IMR-90 (cell line): Measurements from ENCODE around the gene IFIT5. TPM values are rescaled to one million over a fixed set of nuclear protein-coding genes. Genes with fewer than 3 reads are reported as not detected.
A peak's percentile ranks its signal among the peaks of the same experiment; 100 is the strongest.

Experiments used
- ATAC-seq: fragments of 200-7000 bp; cut with Tn5 transposase; 2 replicates; pipeline ENCODE4 v1.9.1; 2020; ENCODE audit warnings: low read depth, mild to moderate bottlenecking, moderate library complexity
- BruUV-seq: library from RNA; stranded (reverse); fragments of 400-500 nt; replicated peaks from 2 replicates; lab custom pipeline; 2021; lab: Mats Ljungman, UMichigan
- CTCF ChIA-PET: fragments of 300-600 bp; formaldehyde crosslinking; extraction: SDS; loops from one replicate; lab custom pipeline; 2021; ENCODE audit warnings: antibody characterized with exemption; lab: Yijun Ruan, JAX
- POLR2A ChIA-PET: fragments of 300-600 bp; sonication (Branson Sonifier 250); formaldehyde crosslinking; loops from one replicate; lab custom pipeline; 2022; ENCODE audit warnings: antibody characterized with exemption; ENCODE audit not compliant: unreplicated experiment; lab: Charles Lee
- DNase-seq: peaks from one replicate; pipeline ENCODE4 v3.0.0; 2013
- H2AFZ ChIP-seq: replicated peaks from 2 replicates; pipeline ENCODE3; 2013; ENCODE audit warnings: low read length, mild to moderate bottlenecking; ENCODE audit not compliant: poor library complexity
- H2AK5ac ChIP-seq: 2 replicates; pipeline ENCODE4 v1.6.1; 2013; ENCODE audit warnings: low read depth, low read length, inconsistent platforms
- H2AK9ac ChIP-seq: replicated peaks from 2 replicates; pipeline ENCODE3; 2013; ENCODE audit warnings: mild to moderate bottlenecking, low read depth, low read length, moderate library complexity; ENCODE audit not compliant: poor library complexity
- H2BK120ac ChIP-seq: 2 replicates; pipeline ENCODE4 v1.6.1; 2013; ENCODE audit warnings: low read depth, low read length, inconsistent platforms
- H2BK15ac ChIP-seq: 3 replicates; pipeline ENCODE4 v1.6.1; 2013; ENCODE audit warnings: low read depth, low read length, inconsistent platforms
- H2BK20ac ChIP-seq: 2 replicates; pipeline ENCODE4 v1.6.1; 2013; ENCODE audit warnings: low read depth, mild to moderate bottlenecking, inconsistent platforms, low read length, moderate library complexity
- H2BK5ac ChIP-seq: 2 replicates; pipeline ENCODE4 v1.6.1; 2013; ENCODE audit warnings: mild to moderate bottlenecking, low read depth, low read length, inconsistent platforms; ENCODE audit not compliant: poor library complexity, severe bottlenecking
- H3K14ac ChIP-seq: replicated peaks from 2 replicates; pipeline ENCODE4 v1.6.1; 2013; ENCODE audit warnings: low read depth, low read length, inconsistent platforms
- H3K18ac ChIP-seq: 2 replicates; pipeline ENCODE4 v1.6.1; 2013; ENCODE audit warnings: low read depth, low read length, control low read depth
- H3K23ac ChIP-seq: 2 replicates; pipeline ENCODE4 v1.6.1; 2013; ENCODE audit warnings: low read depth, low read length, inconsistent platforms
- H3K27ac ChIP-seq: 2 replicates; pipeline ENCODE4 v1.5.1; 2013; ENCODE audit warnings: mild to moderate bottlenecking, control low read depth, low read length; ENCODE audit not compliant: insufficient read depth
- H3K27me3 ChIP-seq: 2 replicates; pipeline ENCODE4 v1.6.1; 2013; ENCODE audit warnings: low read length; ENCODE audit not compliant: control insufficient read depth, insufficient read depth
- H3K36me3 ChIP-seq: 2 replicates; pipeline ENCODE4 v1.6.1; 2013; ENCODE audit warnings: low read length, mixed read lengths; ENCODE audit not compliant: control insufficient read depth, insufficient read depth
- H3K4ac ChIP-seq: 2 replicates; pipeline ENCODE4 v1.6.1; 2013; ENCODE audit warnings: low read depth, low read length, inconsistent platforms
- H3K4me1 ChIP-seq: 2 replicates; pipeline ENCODE4 v1.6.1; 2013; ENCODE audit warnings: low read length, mixed read lengths; ENCODE audit not compliant: control insufficient read depth, insufficient read depth
- H3K4me2 ChIP-seq: 2 replicates; pipeline ENCODE4 v1.6.1; 2013; ENCODE audit warnings: low read depth, mild to moderate bottlenecking, control low read depth, low read length, moderate library complexity
- H3K4me3 ChIP-seq: 2 replicates; pipeline ENCODE4 v1.5.1; 2013; ENCODE audit warnings: low read depth, mild to moderate bottlenecking, control low read depth, low read length, moderate library complexity; ENCODE audit not compliant: insufficient read depth
- H3K56ac ChIP-seq: 2 replicates; pipeline ENCODE4 v1.6.1; 2013; ENCODE audit warnings: low read length, inconsistent platforms; ENCODE audit not compliant: insufficient read depth; ENCODE audit errors: extremely low read depth
- H3K79me1 ChIP-seq, 2 experiments: 2 replicates each; pipeline ENCODE4 v1.6.1; 2013; ENCODE audit warnings: low read length in 2 of 2, inconsistent platforms in 1 of 2, low read depth in 1 of 2
- H3K9ac ChIP-seq: 2 replicates; pipeline ENCODE4 v1.6.1; 2013; ENCODE audit warnings: low read depth, low read length, control low read depth
- H3K9me1 ChIP-seq: 2 replicates; pipeline ENCODE4 v1.6.1; 2013; ENCODE audit warnings: low read length, inconsistent platforms; ENCODE audit not compliant: insufficient read depth
- H3K9me3 ChIP-seq: 2 replicates; pipeline ENCODE4 v1.6.1; 2013; ENCODE audit warnings: low read length; ENCODE audit not compliant: control insufficient read depth, insufficient read depth
- H4K20me1 ChIP-seq: 2 replicates; pipeline ENCODE4 v1.6.1; 2013; ENCODE audit warnings: low read length, inconsistent platforms; ENCODE audit not compliant: insufficient read depth
- H4K5ac ChIP-seq: 2 replicates; pipeline ENCODE4 v1.6.1; 2013; ENCODE audit warnings: mild to moderate bottlenecking, low read depth, low read length, control low read depth
- H4K8ac ChIP-seq, 2 experiments: 2 replicates each; pipeline ENCODE4 v1.6.1; 2013; ENCODE audit warnings: low read depth in 2 of 2, low read length in 2 of 2, control low read depth in 1 of 2, inconsistent platforms in 1 of 2
- H4K91ac ChIP-seq: 2 replicates; pipeline ENCODE4 v1.6.1; 2013; ENCODE audit warnings: low read depth, low read length, inconsistent platforms; ENCODE audit not compliant: insufficient read depth
- CTCF ChIP-seq: conservative IDR thresholded peaks from 2 replicates; pipeline ENCODE4 v1.5.1; 2012; ENCODE audit warnings: mild to moderate bottlenecking, low read depth, low read length, improper control_type of control experiment
- FOS ChIP-seq: fragments of 150-350 bp; IDR thresholded peaks from 2 replicates; pipeline ENCODE4 v1.6.1; 2016; ENCODE audit warnings: low read depth, low read length
- MAFK ChIP-seq: IDR thresholded peaks from 2 replicates; pipeline ENCODE4 v1.6.1; 2012; ENCODE audit warnings: low read depth, low read length, improper control_type of control experiment
- MAZ ChIP-seq: IDR thresholded peaks from 2 replicates; pipeline ENCODE4 v1.6.1; 2012; ENCODE audit warnings: low read depth, mild to moderate bottlenecking, low read length, improper control_type of control experiment, moderate library complexity, borderline replicate concordance
- RAD21 ChIP-seq: IDR thresholded peaks from 2 replicates; pipeline ENCODE4 v1.6.1; 2012; ENCODE audit warnings: low read length, improper control_type of control experiment
- RCOR1 ChIP-seq: IDR thresholded peaks from 2 replicates; pipeline ENCODE4 v1.6.1; 2012; ENCODE audit warnings: mild to moderate bottlenecking, low read length, improper control_type of control experiment; ENCODE audit not compliant: insufficient replicate concordance
- SMC3 ChIP-seq: fragments of 150-350 bp; IDR thresholded peaks from 2 replicates; pipeline ENCODE4 v1.6.1; 2016; ENCODE audit warnings: low read depth, mild to moderate bottlenecking, antibody characterized with exemption, low read length, moderate library complexity
- USF2 ChIP-seq: fragments of 150-350 bp; IDR thresholded peaks from 2 replicates; pipeline ENCODE4 v1.6.1; 2017; ENCODE audit warnings: mild to moderate bottlenecking, antibody characterized with exemption, low read length, low read depth
- WGBS, 2 experiments: methylation state at CpG; one replicate each; pipeline versions ENCODE4 v1.1.5 to v1.1.7; 2013; ENCODE audit warnings: missing lambda C conversion rate in 2 of 2; ENCODE audit not compliant: insufficient read length in 1 of 2; ENCODE audit errors: extremely low coverage in 2 of 2; 5-methylcytosine and 5-hydroxymethylcytosine counted together
- dilution Hi-C: fragments of 300-500 bp; cut with HindIII; formaldehyde crosslinking; loops from one replicate; pipeline ENCODE4 v1.14.3; 2018; ENCODE audit warnings: low sequenced_read_pairs; ENCODE audit not compliant: unreplicated experiment
- in situ Hi-C: fragments of 300-500 bp; cut with MboI; formaldehyde crosslinking; loops from 3 replicates; pipeline ENCODE4 v1.14.3; 2019; ENCODE audit warnings: low sequenced_read_pairs, inconsistent platforms, mixed read lengths
- intact Hi-C: fragments of 100-400 bp; cut with micrococcal nuclease; formaldehyde crosslinking; loops from 2 replicates; pipeline ENCODE4 v1.10.0; 2022
- polyA plus RNA-seq, 3 experiments: library from polyadenylated mRNA; depleted of rRNA; stranded (reverse); fragments of >200 nt; gene quantifications; 2 replicates each; pipeline ENCODE4 v1.2.3, GENCODE V29; 2012; ENCODE audit warnings: low replicate concordance in 1 of 3
- total RNA-seq: library from RNA; depleted of rRNA; stranded (reverse); fragments of >200 nt; gene quantifications from 2 replicates; pipeline ENCODE4 v1.2.3, GENCODE V29; 2012

IFIT5 gene
- total and polyA plus RNA-seq, 2 of the 4 experiments (the other 2 are of a cell fraction): 5.2 to 18.1 TPM

- Histone ChIP-seq H4K20me1 (0 out of 2 replicates have a peak, but pooled peaks cover 2% of the 10 kb centered on the region), H2AFZ (no peak overlapping the region), H3K9me3 (no peaks in the 10 kb centered on the region), H2BK15ac (0 out of 3 replicates have a peak overlapping the region, but pooled peaks have one; percentile 9), H2AK9ac (no peak overlapping the region), H3K9me1 (no peaks in the 10 kb centered on the region), H4K91ac (no peak overlapping the region), H3K56ac (no peak overlapping the region), H3K4me3 (no peak overlapping the region), H3K36me3 (no peaks in the 10 kb centered on the region), H4K8ac (no peak overlapping the region), H2AK5ac (no peak overlapping the region; the same call in 1 of the 2 replicates), H3K23ac (no peak overlapping the region), H3K18ac (0 out of 2 replicates have a peak overlapping the region, but pooled peaks have one; percentile 13), H3K14ac (peak overlapping the region; percentile 12; the same call in 1 of the 2 replicates), H2BK120ac (peak overlapping the region; percentile 5; the same call in 1 of the 2 replicates), H3K4ac (no peak overlapping the region), H3K4me2 (no peak overlapping the region), H3K79me1 (no peaks in the 10 kb centered on the region), H2BK20ac (peak overlapping the region; percentile 44; the same call in 1 of the 2 replicates), H3K27me3 (no peaks in the 10 kb centered on the region), H4K5ac (no peak overlapping the region), H3K4me1 (peaks cover 3% of the 10 kb centered on the region), H2BK5ac (no peak overlapping the region), H3K9ac (no peak overlapping the region), H3K27ac (no peak overlapping the region)
- POLR2A ChIA-PET: interaction anchor here (0.6 kb wide), 1 partner anchor 64 kb away, joined by 4 read pairs; no protein-coding TSS in a partner anchor
- in situ Hi-C loops (no loop called here), dilution Hi-C loops (no loop called here), intact Hi-C loops (loop anchor here (2.0 to 5.0 kb wide), 2 partner anchors 42 to 75 kb away; partner anchors contain the start of gene IFIT3)
- CTCF ChIA-PET: interaction anchor here (0.6 to 2.1 kb wide), 15 partner anchors 9 to 820 kb away, joined by 3 to 9 read pairs (median 4); partner anchors contain the start of genes IFIT1, IFIT2 and IFIT5
- no TSS peak for BruUV-seq
- TF ChIP-seq RCOR1 (no peak), RAD21 (peak; percentile 77), MAFK (no peak), CTCF (peak; percentile 76), SMC3 (peak; percentile 87), USF2 (no peak), FOS (no peak), MAZ (no peak)
- DNase-seq (peak; percentile 60), ATAC-seq (peak; percentile 49)
- WGBS, 2 experiments: no CpG with 5 or more reads among the region's 5 CpGs
These were observed 44.9 kb upstream of the IFIT5 start for GRCh38 chr10:89369156-89370105.
